ENCODE measurements around the gene NGDN. TPM values are rescaled to one million over a fixed set of nuclear protein-coding genes. Genes with fewer than 3 reads are reported as not detected.

The NGDN gene
- total and polyA plus RNA-seq, 2 of the 4 experiments (the other 2 are of a cell fraction): 48.1 to 49.8 TPM

DNA sequence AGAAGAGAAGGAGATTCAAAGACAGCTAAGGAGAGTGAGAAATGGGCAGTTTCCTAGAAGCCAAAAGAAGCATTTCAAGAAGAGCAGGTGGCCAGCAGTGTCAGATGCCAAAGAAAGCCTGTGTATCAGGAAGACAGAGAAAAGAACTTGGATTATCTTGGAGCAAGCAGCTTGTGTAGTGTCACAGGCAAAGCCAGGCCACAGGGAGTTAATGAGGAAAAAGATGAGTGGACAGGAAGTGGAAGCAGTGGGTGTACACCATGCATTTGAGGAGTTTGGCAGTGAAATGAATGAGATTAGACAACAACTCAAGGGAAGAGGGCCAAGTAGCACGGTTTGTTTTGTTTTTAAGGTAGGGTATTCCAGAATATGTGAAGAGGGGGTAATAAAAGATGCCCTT is 28.4 kb upstream of the NGDN start (continued):
- TF ChIP-seq BHLHE40 (IDR thresholded peaks at IDR 0.05; ENCODE audit: low read depth, low read length) (no peak), MXI1 (IDR thresholded peaks at IDR 0.05; ENCODE audit: borderline replicate concordance, low read depth, low read length) (no peak), POLR2A (IDR thresholded peaks at IDR 0.05; ENCODE audit: low read depth, low read length) (no peak)

- ChIA-PET POLR2A (ENCODE audit: unreplicated experiment) (no interaction called here), CTCF (no interaction called here)
- no peak overlapping the region for H3K56ac ChIP-seq (ENCODE audit: extremely low read depth, insufficient read depth, low read length)
- H3K27ac ChIP-seq (ENCODE audit: insufficient read depth, low read length): no peak overlapping the region
- no peak overlapping the region for H2BK120ac ChIP-seq (ENCODE audit: low read depth, low read length)
- in situ Hi-C loops (cut with MboI; ENCODE audit: low sequenced_read_pairs) (no loop called here), intact Hi-C loops (cut with micrococcal nuclease) (no loop called here), dilution Hi-C loops (cut with HindIII; ENCODE audit: low sequenced_read_pairs, unreplicated experiment) (no loop called here)
- peaks cover 23% of the 10 kb centered on the region for H3K27me3 ChIP-seq (ENCODE audit: control insufficient read depth, insufficient read depth, low read length)
- H3K14ac ChIP-seq (replicated peaks; ENCODE audit: low read depth, low read length): no peak overlapping the region
- BruUV-seq (replicated peaks): no TSS peak
- H3K4me3 ChIP-seq (ENCODE audit: insufficient read depth, low read depth, low read length): no peak overlapping the region
- no peak overlapping the region for H3K4me2 ChIP-seq (ENCODE audit: low read depth, low read length)
- H4K20me1 ChIP-seq (ENCODE audit: insufficient read depth, low read length): no peaks in the 10 kb centered on the region
- H3K4me1 ChIP-seq (ENCODE audit: control insufficient read depth, insufficient read depth, low read length): no peaks in the 10 kb centered on the region
- no peak overlapping the region for H3K23ac ChIP-seq (ENCODE audit: low read depth, low read length)
- no peak overlapping the region for H2AK5ac ChIP-seq (ENCODE audit: low read depth, low read length)
- no peak overlapping the region for H2BK20ac ChIP-seq (ENCODE audit: low read depth, low read length)
- H2BK5ac ChIP-seq (ENCODE audit: low read depth, low read length, poor library complexity, severe bottlenecking): no peak overlapping the region
- H3K4ac ChIP-seq (ENCODE audit: low read depth, low read length): no peak overlapping the region
- WGBS, 2 experiments (ENCODE audit: extremely low coverage in 2 of 2, insufficient read length in 1 of 2): 60% methylated on average over 3 of the region's 9 CpGs; no CpG with 5 or more reads in 1 of the 2 experiments
- ATAC-seq (ENCODE audit: low read depth): no peak
- no peak overlapping the region for H4K5ac ChIP-seq (ENCODE audit: low read depth, low read length)
- no peak overlapping the region for H2AK9ac ChIP-seq (replicated peaks; ENCODE audit: low read depth, low read length, poor library complexity)
- no peak overlapping the region for H4K91ac ChIP-seq (ENCODE audit: insufficient read depth, low read depth, low read length)
- no peaks in the 10 kb centered on the region for H3K9me3 ChIP-seq (ENCODE audit: control insufficient read depth, insufficient read depth, low read length)
- DNase-seq: no peak
- H2BK15ac ChIP-seq (ENCODE audit: low read depth, low read length): no peak overlapping the region
- peak overlapping the region; percentile 37 for H2AFZ ChIP-seq (replicated peaks; ENCODE audit: low read length, poor library complexity)
- no peak overlapping the region for H3K9ac ChIP-seq (ENCODE audit: low read depth, low read length)
- TF ChIP-seq POLR2A (IDR thresholded peaks at IDR 0.05; ENCODE audit: low read depth, low read length) (no peak), CEBPB (IDR thresholded peaks at IDR 0.05; ENCODE audit: low read depth, low read length) (no peak), MXI1 (IDR thresholded peaks at IDR 0.05; ENCODE audit: borderline replicate concordance, low read depth, low read length) (no peak), MAZ (IDR thresholded peaks at IDR 0.05; ENCODE audit: borderline replicate concordance, low read depth, low read length) (no peak), SMC3 (IDR thresholded peaks at IDR 0.05; ENCODE audit: low read depth, low read length) (no peak), NFE2L2 (IDR thresholded peaks at IDR 0.05; ENCODE audit: low read depth, low read length) (no peak), BHLHE40 (IDR thresholded peaks at IDR 0.05; ENCODE audit: low read depth, low read length) (no peak), FOS (IDR thresholded peaks at IDR 0.05; ENCODE audit: low read depth, low read length) (no peak), RFX5 (IDR thresholded peaks at IDR 0.05; ENCODE audit: low read depth, low read length) (no peak), MAFK (IDR thresholded peaks at IDR 0.05; ENCODE audit: low read depth, low read length) (no peak), CHD1 (IDR thresholded peaks at IDR 0.05; ENCODE audit: low read depth, low read length) (no peak), CTCF (conservative IDR thresholded peaks at IDR 0.05; ENCODE audit: low read depth, low read length) (no peak), RAD21 (IDR thresholded peaks at IDR 0.05; ENCODE audit: low read length) (no peak)
- TF ChIP-seq, protein P1, sequence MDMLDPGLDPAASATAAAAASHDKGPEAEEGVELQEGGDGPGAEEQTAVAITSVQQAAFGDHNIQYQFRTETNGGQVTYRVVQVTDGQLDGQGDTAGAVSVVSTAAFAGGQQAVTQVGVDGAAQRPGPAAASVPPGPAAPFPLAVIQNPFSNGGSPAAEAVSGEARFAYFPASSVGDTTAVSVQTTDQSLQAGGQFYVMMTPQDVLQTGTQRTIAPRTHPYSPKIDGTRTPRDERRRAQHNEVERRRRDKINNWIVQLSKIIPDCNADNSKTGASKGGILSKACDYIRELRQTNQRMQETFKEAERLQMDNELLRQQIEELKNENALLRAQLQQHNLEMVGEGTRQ (IDR thresholded peaks at IDR 0.05; ENCODE audit: low read depth, low read length): no peak
- no peaks in the 10 kb centered on the region; the same call in 1 of the 2 replicates for H3K9me1 ChIP-seq (ENCODE audit: insufficient read depth, low read length)
- no peak overlapping the region for H3K18ac ChIP-seq (ENCODE audit: low read depth, low read length)
- H3K36me3 ChIP-seq (ENCODE audit: control insufficient read depth, insufficient read depth, low read length): no peaks in the 10 kb centered on the region
- no peak overlapping the region for H4K8ac ChIP-seq (ENCODE audit: low read depth in 2 of 2, low read length in 2 of 2)
- no peaks in the 10 kb centered on the region for H3K79me1 ChIP-seq (ENCODE audit: low read depth in 1 of 2, low read length in 2 of 2)
These were observed 26.7 kb upstream of the NGDN start for GRCh38 chr14:23442721-23443356.

Data from IMR-90 (cell line).